Nephron progenitor cell (in vitro differentiated cells): ENCODE measurements around the gene TBC1D23.
"Not testable (repeated sequence)": the region's sequence is repeated elsewhere in the genome, so short reads cannot be mapped to it uniquely, and the experiment has no call there.

Experiments used
- DNase-seq: peaks from one replicate; pipeline ENCODE4 v3.0.0; 2021
- H3K27ac Mint-ChIP-seq: 2 replicates; pipeline ENCODE4 v1.8.0; 2021; ENCODE audit warnings: mild to moderate bottlenecking, moderate library complexity, mixed read lengths
- H3K27me3 Mint-ChIP-seq: 2 replicates; pipeline ENCODE4 v1.8.0; 2021; ENCODE audit warnings: mild to moderate bottlenecking, low read depth, mixed read lengths; ENCODE audit not compliant: poor library complexity
- H3K36me3 Mint-ChIP-seq: 2 replicates; pipeline ENCODE4 v1.8.0; 2021; ENCODE audit warnings: low read depth, mixed read lengths
- H3K4me1 Mint-ChIP-seq: 2 replicates; pipeline ENCODE4 v1.8.0; 2021; ENCODE audit warnings: mixed read lengths
- H3K4me3 Mint-ChIP-seq: 2 replicates; pipeline ENCODE4 v1.8.0; 2021; ENCODE audit warnings: mild to moderate bottlenecking, moderate library complexity, mixed read lengths
- H3K9me3 Mint-ChIP-seq: 2 replicates; pipeline ENCODE4 v1.8.0; 2021; ENCODE audit warnings: mild to moderate bottlenecking, moderate library complexity, mixed read lengths
- CTCF ChIP-seq: fragments of 200-600 bp; sonication (generic); IDR thresholded peaks from 2 replicates; pipeline ENCODE4 v1.5.0; 2021; ENCODE audit warnings: antibody characterized with exemption

Gene TBC1D23

GRCh38 chr3:100270215-100270583 lies 9.4 kb downstream of the TBC1D23 start:
- no peaks in the 10 kb centered on the region for H3K9me3 Mint-ChIP-seq
- H3K27me3 Mint-ChIP-seq = no peaks in the 10 kb centered on the region
- no peak overlapping the region for H3K27ac Mint-ChIP-seq
- no peak overlapping the region for H3K4me3 Mint-ChIP-seq
- no peak for TF ChIP-seq CTCF
- H3K4me1 Mint-ChIP-seq = no peaks in the 10 kb centered on the region
- DNase-seq = no peak
- H3K36me3 Mint-ChIP-seq = no peaks in the 10 kb centered on the region

DNA sequence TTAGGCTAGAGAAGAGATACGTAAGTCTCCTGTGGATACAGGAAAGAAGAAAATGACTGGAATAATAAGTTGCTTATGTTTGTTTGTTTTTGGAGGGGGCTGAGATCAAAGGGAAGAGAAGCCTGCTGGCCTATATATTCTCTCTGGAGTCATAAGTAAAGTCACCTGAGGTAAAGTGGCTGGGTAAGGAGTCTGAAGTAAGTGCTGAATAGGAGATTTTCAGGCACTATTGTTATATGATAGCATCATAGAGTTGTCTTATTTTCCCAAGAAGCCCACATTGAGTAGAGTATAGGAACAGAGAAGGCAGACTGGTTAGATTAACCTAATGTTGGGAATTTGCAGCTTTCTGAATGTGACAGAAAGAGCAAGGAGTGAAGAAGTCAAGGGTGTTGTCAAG lies 10.7 kb downstream of the TBC1D23 start:
- Mint-ChIP-seq H3K27ac (no peak overlapping the region), H3K4me1 (peaks cover 8% of the 10 kb centered on the region), H3K27me3 (no peaks in the 10 kb centered on the region), H3K36me3 (no peaks in the 10 kb centered on the region), H3K4me3 (no peak overlapping the region), H3K9me3 (no peaks in the 10 kb centered on the region)
- no peak for TF ChIP-seq CTCF
- DNase-seq = no peak

- peaks cover 22% of the 10 kb centered on the region for H3K4me1 Mint-ChIP-seq
- H3K27ac Mint-ChIP-seq, DNase-seq, H3K36me3 Mint-ChIP-seq, H3K9me3 Mint-ChIP-seq, H3K4me3 Mint-ChIP-seq, H3K27me3 Mint-ChIP-seq: not testable (repeated sequence)
Measured at GRCh38 chr3:100272797-100273611, 12.2 kb downstream of the TBC1D23 start.

DNA sequence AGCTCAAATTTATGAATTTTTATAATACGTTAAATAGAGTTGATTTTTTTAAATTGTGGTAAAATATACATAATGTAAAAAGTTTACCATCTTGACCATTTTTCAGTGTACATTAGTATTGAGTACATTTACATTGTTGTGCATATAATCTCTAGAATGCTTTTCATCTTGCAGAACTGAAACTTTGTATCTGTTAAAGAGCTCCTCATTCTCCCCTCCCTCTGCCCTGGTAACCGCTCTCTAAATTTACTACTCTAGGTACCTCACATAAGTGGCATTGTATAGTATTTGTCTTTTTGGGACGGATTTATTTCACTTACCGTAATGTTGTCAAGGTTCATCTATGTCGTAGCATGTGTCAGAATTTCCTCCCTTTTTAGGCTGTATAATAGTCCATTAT lies 13.6 kb downstream of the TBC1D23 start:
- Mint-ChIP-seq H3K9me3 (no peaks in the 10 kb centered on the region), H3K4me1 (peaks cover 23% of the 10 kb centered on the region), H3K4me3 (no peak overlapping the region), H3K27ac (no peak overlapping the region), H3K36me3 (no peaks in the 10 kb centered on the region), H3K27me3 (no peaks in the 10 kb centered on the region)
- DNase-seq = no peak
- TF ChIP-seq CTCF = no peak

DNA sequence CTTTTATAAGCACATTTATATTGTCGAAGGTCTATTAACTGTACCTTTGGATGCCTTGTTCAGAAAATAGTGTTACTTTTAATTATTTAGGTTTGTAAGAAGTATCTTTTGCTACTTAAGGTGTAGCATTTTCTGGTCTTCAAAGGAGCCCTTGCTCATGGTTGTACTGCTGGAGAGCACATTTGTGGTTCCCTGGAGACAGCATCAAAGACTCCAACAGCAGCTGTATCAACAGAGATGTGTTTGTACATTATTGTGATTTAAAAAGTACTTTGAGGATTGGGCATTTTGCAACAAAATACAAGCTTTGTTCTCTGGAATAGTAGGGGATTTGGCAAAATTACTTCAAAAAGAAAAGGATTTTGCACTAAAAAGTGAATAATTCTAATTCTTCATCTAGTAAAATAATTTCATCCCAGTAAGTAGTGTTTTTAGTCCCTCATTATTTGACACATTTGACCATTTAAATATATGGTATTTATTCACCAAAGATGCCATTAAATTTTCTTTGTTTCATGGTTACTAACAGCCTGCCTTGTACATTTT lies 16.5 kb downstream of the TBC1D23 start:
- Mint-ChIP-seq H3K27me3 (no peaks in the 10 kb centered on the region), H3K36me3 (peaks cover 6% of the 10 kb centered on the region), H3K4me1 (peaks cover 23% of the 10 kb centered on the region), H3K27ac (peak overlapping the region; percentile 12), H3K4me3 (no peak overlapping the region), H3K9me3 (no peaks in the 10 kb centered on the region)
- TF ChIP-seq CTCF = no peak
- DNase-seq = no peak

GRCh38 chr3:100278910-100279309 lies 18.1 kb downstream of the TBC1D23 start:
- peaks cover 23% of the 10 kb centered on the region for H3K4me1 Mint-ChIP-seq
- TF ChIP-seq CTCF = no peak
- no peak for DNase-seq
- H3K4me3 Mint-ChIP-seq = no peak overlapping the region
- no peaks in the 10 kb centered on the region for H3K9me3 Mint-ChIP-seq
- peaks cover 14% of the 10 kb centered on the region for H3K36me3 Mint-ChIP-seq
- H3K27me3 Mint-ChIP-seq = peaks cover 3% of the 10 kb centered on the region
- H3K27ac Mint-ChIP-seq = no peak overlapping the region
